IMR-90 (cell line): ENCODE data around the gene ZNRF3. TPM values are rescaled to one million over a fixed set of nuclear protein-coding genes. Genes with fewer than 3 reads are reported as not detected.

Source experiments
- ATAC-seq: fragments of 200-7000 bp; cut with Tn5 transposase; 2 replicates; pipeline ENCODE4 v1.9.1; 2020; ENCODE audit warnings: low read depth, mild to moderate bottlenecking, moderate library complexity
- BruUV-seq: library from RNA; stranded (reverse); fragments of 400-500 nt; replicated peaks from 2 replicates; lab custom pipeline; 2021; lab: Mats Ljungman, UMichigan
- CTCF ChIA-PET: fragments of 300-600 bp; formaldehyde crosslinking; extraction: SDS; loops from one replicate; lab custom pipeline; 2021; ENCODE audit warnings: antibody characterized with exemption; lab: Yijun Ruan, JAX
- POLR2A ChIA-PET: fragments of 300-600 bp; sonication (Branson Sonifier 250); formaldehyde crosslinking; loops from one replicate; lab custom pipeline; 2022; ENCODE audit warnings: antibody characterized with exemption; ENCODE audit not compliant: unreplicated experiment; lab: Charles Lee
- DNase-seq: peaks from one replicate; pipeline ENCODE4 v3.0.0; 2013
- H2AFZ ChIP-seq: replicated peaks from 2 replicates; pipeline ENCODE3; 2013; ENCODE audit warnings: low read length, mild to moderate bottlenecking; ENCODE audit not compliant: poor library complexity
- H2AK5ac ChIP-seq: 2 replicates; pipeline ENCODE4 v1.6.1; 2013; ENCODE audit warnings: low read depth, low read length, inconsistent platforms
- H2AK9ac ChIP-seq: replicated peaks from 2 replicates; pipeline ENCODE3; 2013; ENCODE audit warnings: mild to moderate bottlenecking, low read depth, low read length, moderate library complexity; ENCODE audit not compliant: poor library complexity
- H2BK120ac ChIP-seq: 2 replicates; pipeline ENCODE4 v1.6.1; 2013; ENCODE audit warnings: low read depth, low read length, inconsistent platforms
- H2BK15ac ChIP-seq: 3 replicates; pipeline ENCODE4 v1.6.1; 2013; ENCODE audit warnings: low read depth, low read length, inconsistent platforms
- H2BK20ac ChIP-seq: 2 replicates; pipeline ENCODE4 v1.6.1; 2013; ENCODE audit warnings: low read depth, mild to moderate bottlenecking, inconsistent platforms, low read length, moderate library complexity
- H2BK5ac ChIP-seq: 2 replicates; pipeline ENCODE4 v1.6.1; 2013; ENCODE audit warnings: mild to moderate bottlenecking, low read depth, low read length, inconsistent platforms; ENCODE audit not compliant: poor library complexity, severe bottlenecking
- H3K14ac ChIP-seq: replicated peaks from 2 replicates; pipeline ENCODE4 v1.6.1; 2013; ENCODE audit warnings: low read depth, low read length, inconsistent platforms
- H3K18ac ChIP-seq: 2 replicates; pipeline ENCODE4 v1.6.1; 2013; ENCODE audit warnings: low read depth, low read length, control low read depth
- H3K23ac ChIP-seq: 2 replicates; pipeline ENCODE4 v1.6.1; 2013; ENCODE audit warnings: low read depth, low read length, inconsistent platforms
- H3K27ac ChIP-seq: 2 replicates; pipeline ENCODE4 v1.5.1; 2013; ENCODE audit warnings: mild to moderate bottlenecking, control low read depth, low read length; ENCODE audit not compliant: insufficient read depth
- H3K27me3 ChIP-seq: 2 replicates; pipeline ENCODE4 v1.6.1; 2013; ENCODE audit warnings: low read length; ENCODE audit not compliant: control insufficient read depth, insufficient read depth
- H3K36me3 ChIP-seq: 2 replicates; pipeline ENCODE4 v1.6.1; 2013; ENCODE audit warnings: low read length, mixed read lengths; ENCODE audit not compliant: control insufficient read depth, insufficient read depth
- H3K4ac ChIP-seq: 2 replicates; pipeline ENCODE4 v1.6.1; 2013; ENCODE audit warnings: low read depth, low read length, inconsistent platforms
- H3K4me1 ChIP-seq: 2 replicates; pipeline ENCODE4 v1.6.1; 2013; ENCODE audit warnings: low read length, mixed read lengths; ENCODE audit not compliant: control insufficient read depth, insufficient read depth
- H3K4me2 ChIP-seq: 2 replicates; pipeline ENCODE4 v1.6.1; 2013; ENCODE audit warnings: low read depth, mild to moderate bottlenecking, control low read depth, low read length, moderate library complexity
- H3K4me3 ChIP-seq: 2 replicates; pipeline ENCODE4 v1.5.1; 2013; ENCODE audit warnings: low read depth, mild to moderate bottlenecking, control low read depth, low read length, moderate library complexity; ENCODE audit not compliant: insufficient read depth
- H3K56ac ChIP-seq: 2 replicates; pipeline ENCODE4 v1.6.1; 2013; ENCODE audit warnings: low read length, inconsistent platforms; ENCODE audit not compliant: insufficient read depth; ENCODE audit errors: extremely low read depth
- H3K79me1 ChIP-seq, 2 experiments: 2 replicates each; pipeline ENCODE4 v1.6.1; 2013; ENCODE audit warnings: low read length in 2 of 2, inconsistent platforms in 1 of 2, low read depth in 1 of 2
- H3K9ac ChIP-seq: 2 replicates; pipeline ENCODE4 v1.6.1; 2013; ENCODE audit warnings: low read depth, low read length, control low read depth
- H3K9me1 ChIP-seq: 2 replicates; pipeline ENCODE4 v1.6.1; 2013; ENCODE audit warnings: low read length, inconsistent platforms; ENCODE audit not compliant: insufficient read depth
- H3K9me3 ChIP-seq: 2 replicates; pipeline ENCODE4 v1.6.1; 2013; ENCODE audit warnings: low read length; ENCODE audit not compliant: control insufficient read depth, insufficient read depth
- H4K20me1 ChIP-seq: 2 replicates; pipeline ENCODE4 v1.6.1; 2013; ENCODE audit warnings: low read length, inconsistent platforms; ENCODE audit not compliant: insufficient read depth
- H4K5ac ChIP-seq: 2 replicates; pipeline ENCODE4 v1.6.1; 2013; ENCODE audit warnings: mild to moderate bottlenecking, low read depth, low read length, control low read depth
- H4K8ac ChIP-seq, 2 experiments: 2 replicates each; pipeline ENCODE4 v1.6.1; 2013; ENCODE audit warnings: low read depth in 2 of 2, low read length in 2 of 2, control low read depth in 1 of 2, inconsistent platforms in 1 of 2
- H4K91ac ChIP-seq: 2 replicates; pipeline ENCODE4 v1.6.1; 2013; ENCODE audit warnings: low read depth, low read length, inconsistent platforms; ENCODE audit not compliant: insufficient read depth
- MXI1 ChIP-seq: IDR thresholded peaks from 2 replicates; pipeline ENCODE4 v1.6.1; 2012; ENCODE audit warnings: low read depth, mild to moderate bottlenecking, low read length, moderate library complexity, borderline replicate concordance
- POLR2A ChIP-seq: IDR thresholded peaks from 2 replicates; pipeline ENCODE4 v1.6.1; 2012; ENCODE audit warnings: mild to moderate bottlenecking, low read depth, low read length
- WGBS, 2 experiments: methylation state at CpG; one replicate each; pipeline versions ENCODE4 v1.1.5 to v1.1.7; 2013; ENCODE audit warnings: missing lambda C conversion rate in 2 of 2; ENCODE audit not compliant: insufficient read length in 1 of 2; ENCODE audit errors: extremely low coverage in 2 of 2; 5-methylcytosine and 5-hydroxymethylcytosine counted together
- dilution Hi-C: fragments of 300-500 bp; cut with HindIII; formaldehyde crosslinking; loops from one replicate; pipeline ENCODE4 v1.14.3; 2018; ENCODE audit warnings: low sequenced_read_pairs; ENCODE audit not compliant: unreplicated experiment
- in situ Hi-C: fragments of 300-500 bp; cut with MboI; formaldehyde crosslinking; loops from 3 replicates; pipeline ENCODE4 v1.14.3; 2019; ENCODE audit warnings: low sequenced_read_pairs, inconsistent platforms, mixed read lengths
- intact Hi-C: fragments of 100-400 bp; cut with micrococcal nuclease; formaldehyde crosslinking; loops from 2 replicates; pipeline ENCODE4 v1.10.0; 2022
- polyA plus RNA-seq, 3 experiments: library from polyadenylated mRNA; depleted of rRNA; stranded (reverse); fragments of >200 nt; gene quantifications; 2 replicates each; pipeline ENCODE4 v1.2.3, GENCODE V29; 2012; ENCODE audit warnings: low replicate concordance in 1 of 3
- total RNA-seq: library from RNA; depleted of rRNA; stranded (reverse); fragments of >200 nt; gene quantifications from 2 replicates; pipeline ENCODE4 v1.2.3, GENCODE V29; 2012

Gene ZNRF3
- total and polyA plus RNA-seq, 2 of the 4 experiments (the other 2 are of a cell fraction): 1.4 to 2.4 TPM

- no peaks in the 10 kb centered on the region for H3K36me3 ChIP-seq
- no peak overlapping the region for H3K27ac ChIP-seq
- H2AK5ac ChIP-seq: no peak overlapping the region
- no peaks in the 10 kb centered on the region for H3K27me3 ChIP-seq
- no peak overlapping the region for H3K4me3 ChIP-seq
- H3K79me1 ChIP-seq: peaks cover 0 to 33% of the 10 kb centered on the region in 2 experiments; a peak in 1 of 4 replicates
- H4K8ac ChIP-seq: no peak overlapping the region
- no TSS peak for BruUV-seq
- no peak overlapping the region for H4K91ac ChIP-seq
- H3K14ac ChIP-seq: no peak overlapping the region
- H3K4ac ChIP-seq: no peak overlapping the region
- CTCF ChIA-PET: interaction anchor here (1.1 kb wide), 1 partner anchor 83 kb away, joined by 3 read pairs; no protein-coding TSS in a partner anchor
- dilution Hi-C loops: no loop called here
- WGBS, 2 experiments: no CpG with 5 or more reads among the region's 1 CpG
- H3K4me1 ChIP-seq: peaks cover 9% of the 10 kb centered on the region
- peaks cover 8% of the 10 kb centered on the region; the same call in 1 of the 2 replicates for H3K9me1 ChIP-seq
- H3K56ac ChIP-seq: no peak overlapping the region
- H4K20me1 ChIP-seq: peaks cover 12% of the 10 kb centered on the region; the same call in 1 of the 2 replicates
- ATAC-seq: no peak
- no peak overlapping the region for H2BK5ac ChIP-seq
- H2AK9ac ChIP-seq: no peak overlapping the region
- H3K4me2 ChIP-seq: no peak overlapping the region
- H3K23ac ChIP-seq: no peak overlapping the region
- no peak overlapping the region for H3K18ac ChIP-seq
- no peak overlapping the region for H2BK15ac ChIP-seq
- in situ Hi-C loops: no loop called here
- H2AFZ ChIP-seq: no peak overlapping the region
- POLR2A ChIA-PET: interaction anchor here (0.6 kb wide), 2 partner anchors 33 to 342 kb away, joined by 3 to 4 read pairs; no protein-coding TSS in a partner anchor
- TF ChIP-seq MXI1 (no peak), POLR2A (no peak)
- intact Hi-C loops: loop anchor here (10.0 kb wide), 1 partner anchor 102 kb away; no protein-coding TSS in a partner anchor
- DNase-seq: no peak
- H2BK120ac ChIP-seq: no peak overlapping the region
- H3K9me3 ChIP-seq: no peaks in the 10 kb centered on the region
- H2BK20ac ChIP-seq: no peak overlapping the region
- no peak overlapping the region for H4K5ac ChIP-seq
- H3K9ac ChIP-seq: no peak overlapping the region
Measured at GRCh38 chr22:28956506-28956905, 73.1 kb downstream of the ZNRF3 start.
